AG04450 (cell line): ENCODE results near the gene ERCC3. TPM values are rescaled to one million over a fixed set of nuclear protein-coding genes. Genes with fewer than 3 reads are reported as not detected.
A peak's percentile ranks its signal among the peaks of the same experiment; 100 is the strongest.

Experiments
- CTCF ChIA-PET: fragments of 300-600, 350-600 bp; formaldehyde crosslinking; extraction: SDS; loops from one replicate; lab custom pipeline; 2022; ENCODE audit warnings: antibody characterized with exemption, inconsistent platforms; lab: Charles Lee
- POLR2A ChIA-PET: fragments of 350-600 bp; formaldehyde crosslinking; extraction: SDS; loops from one replicate; lab custom pipeline; 2021; ENCODE audit warnings: antibody characterized with exemption, inconsistent platforms; lab: Yijun Ruan, JAX
- DNase-seq: peaks from one replicate; pipeline ENCODE4 v3.0.0-alpha.2; 2011; ENCODE audit warnings: low read depth, low spot score
- H3K27ac ChIP-seq: one replicate; pipeline ENCODE4 v1.5.1; 2012; ENCODE audit warnings: low read depth, low read length, control low read depth
- H3K27me3 ChIP-seq: one replicate; pipeline ENCODE4 v1.6.0; 2012; ENCODE audit warnings: low read length; ENCODE audit not compliant: control insufficient read depth, insufficient read depth
- H3K4me3 ChIP-seq: 2 replicates; pipeline ENCODE4 v1.5.1; 2011; ENCODE audit warnings: mild to moderate bottlenecking, low read depth, low read length, control low read depth
- H3K9me3 ChIP-seq: 2 replicates; pipeline ENCODE4 v1.5.1; 2012; ENCODE audit warnings: low read length; ENCODE audit not compliant: control insufficient read depth, insufficient read depth
- polyA minus RNA-seq: library from RNA; depleted of rRNA, polyadenylated mRNA; stranded (reverse); fragments of >200 nt; gene quantifications from 2 replicates; pipeline ENCODE4 v1.2.3, GENCODE V29; 2011; rRNA and poly(A)+ RNA removed
- polyA plus RNA-seq: library from polyadenylated mRNA; depleted of rRNA; stranded (reverse); fragments of >200 nt; gene quantifications from 2 replicates; pipeline ENCODE4 v1.2.3, GENCODE V29; 2011; rRNA removed
- TF ChIP-seq, protein P1 (sequence below): IDR thresholded peaks from 2 replicates; pipeline ENCODE4 v1.5.1; 2011; ENCODE audit warnings: low read depth, low read length, control low read depth, inconsistent platforms

ERCC3 gene
- polyA plus RNA-seq (51.7 and 53.5 TPM in 2 replicates), polyA minus RNA-seq (46.9 and 57.9 TPM in 2 replicates)

GRCh38 chr2:127293748-127294562 is at the start of gene ERCC3:
TSS of gene ERCC3 (minus strand) at chr2:127294144. CDS start at chr2:127294081, 63 bp downstream.
- Histone ChIP-seq H3K27me3 (no peaks in the 10 kb centered on the region), H3K27ac (peak within 1 kb of the TSS; percentile 40), H3K4me3 (peak within 1 kb of the TSS; percentile 98), H3K9me3 (no peaks in the 10 kb centered on the region; the same call in 1 of the 2 replicates)
- ChIA-PET POLR2A (interaction anchor here (0.7 to 1.1 kb wide), 5 partner anchors 8 to 382 kb away, joined by 3 to 7 read pairs (median 4); partner anchors contain the start of genes BIN1 and LIMS2), CTCF (interaction anchor here (1.2 to 3.1 kb wide), 2 partner anchors 30 to 185 kb away, joined by 3 to 12 read pairs; no protein-coding TSS in a partner anchor)
- TF ChIP-seq, protein P1, sequence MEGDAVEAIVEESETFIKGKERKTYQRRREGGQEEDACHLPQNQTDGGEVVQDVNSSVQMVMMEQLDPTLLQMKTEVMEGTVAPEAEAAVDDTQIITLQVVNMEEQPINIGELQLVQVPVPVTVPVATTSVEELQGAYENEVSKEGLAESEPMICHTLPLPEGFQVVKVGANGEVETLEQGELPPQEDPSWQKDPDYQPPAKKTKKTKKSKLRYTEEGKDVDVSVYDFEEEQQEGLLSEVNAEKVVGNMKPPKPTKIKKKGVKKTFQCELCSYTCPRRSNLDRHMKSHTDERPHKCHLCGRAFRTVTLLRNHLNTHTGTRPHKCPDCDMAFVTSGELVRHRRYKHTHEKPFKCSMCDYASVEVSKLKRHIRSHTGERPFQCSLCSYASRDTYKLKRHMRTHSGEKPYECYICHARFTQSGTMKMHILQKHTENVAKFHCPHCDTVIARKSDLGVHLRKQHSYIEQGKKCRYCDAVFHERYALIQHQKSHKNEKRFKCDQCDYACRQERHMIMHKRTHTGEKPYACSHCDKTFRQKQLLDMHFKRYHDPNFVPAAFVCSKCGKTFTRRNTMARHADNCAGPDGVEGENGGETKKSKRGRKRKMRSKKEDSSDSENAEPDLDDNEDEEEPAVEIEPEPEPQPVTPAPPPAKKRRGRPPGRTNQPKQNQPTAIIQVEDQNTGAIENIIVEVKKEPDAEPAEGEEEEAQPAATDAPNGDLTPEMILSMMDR, result no peak
- peak; percentile 38 for DNase-seq

DNA sequence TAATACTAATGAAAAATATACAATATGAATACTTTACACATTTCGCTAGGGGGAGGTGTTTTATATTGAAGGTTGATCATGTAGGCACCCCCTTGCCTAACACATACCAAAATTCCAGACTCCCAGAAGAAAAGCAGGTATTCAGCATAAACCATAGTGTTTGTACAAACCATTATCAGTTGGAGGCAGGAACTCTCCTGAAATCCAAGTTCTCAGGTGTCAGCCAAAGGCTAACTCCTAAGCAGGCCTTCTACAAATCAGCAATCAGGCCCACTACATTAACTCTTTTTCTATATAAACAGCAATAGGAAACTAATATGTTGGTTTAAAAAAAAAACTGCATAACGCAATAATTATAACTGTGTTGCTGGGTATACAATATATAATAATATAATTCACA is 49.3 kb upstream of the ERCC3 start:
- DNase-seq, result no peak
- Histone ChIP-seq H3K27ac (no peak overlapping the region), H3K9me3 (no peaks in the 10 kb centered on the region), H3K4me3 (no peak overlapping the region), H3K27me3 (no peaks in the 10 kb centered on the region)
- TF ChIP-seq, protein P1, result no peak
- ChIA-PET POLR2A (no interaction called here), CTCF (interaction anchor here (1.3 kb wide), 1 partner anchor 19 kb away, joined by 6 read pairs; no protein-coding TSS in a partner anchor)

DNA sequence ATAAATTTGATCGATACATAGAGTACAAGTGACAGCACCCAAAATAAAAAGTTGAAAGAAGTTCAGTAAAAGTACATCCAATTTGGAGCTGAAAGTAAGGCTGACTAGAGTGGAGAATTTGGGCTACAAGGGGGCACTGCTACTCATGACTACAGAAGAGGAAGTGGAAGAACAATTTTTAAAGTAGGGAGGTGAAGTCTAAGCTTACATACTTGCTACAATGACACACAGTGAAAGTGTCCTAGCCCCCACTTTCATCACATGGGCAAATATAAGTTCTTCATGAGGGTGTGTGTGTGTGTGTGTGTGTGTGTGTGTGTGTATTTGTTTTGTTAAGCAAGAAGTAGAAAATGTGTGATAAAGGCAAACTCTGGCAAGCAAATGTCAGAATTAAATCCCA is 48.2 kb upstream of the ERCC3 start:
- DNase-seq, result no peak
- TF ChIP-seq, protein P1, result no peak
- H3K27ac ChIP-seq, result no peak overlapping the region
- H3K9me3 ChIP-seq, result no peaks in the 10 kb centered on the region
- H3K4me3 ChIP-seq, result no peak overlapping the region
- no peaks in the 10 kb centered on the region for H3K27me3 ChIP-seq
- CTCF ChIA-PET, result interaction anchor here (1.3 kb wide), 1 partner anchor 18 kb away, joined by 6 read pairs; no protein-coding TSS in a partner anchor
- POLR2A ChIA-PET, result interaction anchor here (0.5 kb wide), 1 partner anchor 37 kb away, joined by 7 read pairs; no protein-coding TSS in a partner anchor

GRCh38 chr2:127332335-127332734 is 38.4 kb upstream of the ERCC3 start:
- Histone ChIP-seq H3K4me3 (no peak overlapping the region), H3K27ac (no peak overlapping the region), H3K27me3 (no peaks in the 10 kb centered on the region), H3K9me3 (no peaks in the 10 kb centered on the region)
- TF ChIP-seq, protein P1, result no peak
- POLR2A ChIA-PET, result no interaction called here
- no peak for DNase-seq
- CTCF ChIA-PET, result interaction anchor here (4.0 kb wide), 1 partner anchor 147 kb away, joined by 14 read pairs; no protein-coding TSS in a partner anchor
